Measurements from ENCODE around the gene PDXK. TPM values are rescaled to one million over a fixed set of nuclear protein-coding genes. Genes with fewer than 3 reads are reported as not detected.

Gene PDXK
- polyA plus RNA-seq, 3 donors, result 128 to 214 (median 210) TPM

GRCh38 chr21:43749651-43750262, 30.8 kb downstream of the PDXK start:
- Histone ChIP-seq H3K79me2 (ENCODE audit: insufficient read depth, low read length) (peaks cover 6% of the 10 kb centered on the region), H3K4me3 (replicated peaks in 1 of 3; ENCODE audit: low read depth in 2 of 3, low read length in 3 of 3) (no peak overlapping the region), H3K27ac (ENCODE audit: low read depth in 1 of 2, low read length in 2 of 2) (no peak overlapping the region), H3K4me1 (ENCODE audit: control insufficient read depth in 1 of 2, insufficient read depth in 2 of 2, low read length in 2 of 2) (no peaks in the 10 kb centered on the region), H3K4me2 (replicated peaks; ENCODE audit: extremely low read depth, low read length, poor library complexity, severe bottlenecking) (no peak overlapping the region), H3K36me3 (replicated peaks in 1 of 2; ENCODE audit: control insufficient read depth in 1 of 2, insufficient read depth in 2 of 2, low read length in 2 of 2) (peaks cover 93 to 100% of the 10 kb centered on the region in 2 donors), H3K9me3 (replicated peaks in 1 of 2; ENCODE audit: control insufficient read depth in 1 of 2, insufficient read depth in 1 of 2, low read length in 2 of 2) (peaks cover 0 to 2% of the 10 kb centered on the region in 2 donors), H3K9ac (ENCODE audit: insufficient read depth, low read length, poor library complexity, severe bottlenecking) (no peak overlapping the region), H4K20me1 (ENCODE audit: insufficient read depth, low read length) (peaks cover 80% of the 10 kb centered on the region), H2AFZ (ENCODE audit: insufficient read depth, low read depth, low read length, poor library complexity, severe bottlenecking) (no peak overlapping the region), H3K27me3 (ENCODE audit: control insufficient read depth in 2 of 2, insufficient read depth in 2 of 2, low read length in 2 of 2) (no peaks in the 10 kb centered on the region)
- intact Hi-C loops (cut with micrococcal nuclease), result no loop called here
- Mint-ChIP-seq H3K9me3 (peaks cover 0 to 7% (median 0%) of the 10 kb centered on the region in 7 donors), H3K4me3 (no peak overlapping the region), H3K4me1 (no peaks in the 10 kb centered on the region), H3K36me3 (peaks cover 84 to 100% of the 10 kb centered on the region in 2 donors), H3K27me3 (ENCODE audit: low read depth in 3 of 3) (no peaks in the 10 kb centered on the region), H3K27ac (peak overlapping the region in 2 of 7 donors; percentile 46 to 71)
- DNase-seq, result no peak
- no peak for TF ChIP-seq CTCF (IDR thresholded peaks at IDR 0.05)
- 79% methylated on average over 14 of the region's 18 CpGs for WGBS (ENCODE audit: insufficient coverage)

GRCh38 chr21:43750339-43751033, 31.6 kb downstream of the PDXK start:
- H3K4me3 ChIP-seq (replicated peaks in 1 of 3; ENCODE audit: low read depth in 2 of 3, low read length in 3 of 3), result no peak overlapping the region
- intact Hi-C loops (cut with micrococcal nuclease), result no loop called here
- Mint-ChIP-seq H3K9me3 (peaks cover 0 to 7% (median 0%) of the 10 kb centered on the region in 7 donors), H3K36me3 (peaks cover 82 to 99% of the 10 kb centered on the region in 2 donors), H3K4me1 (no peaks in the 10 kb centered on the region), H3K27ac (peak overlapping the region in 3 of 7 donors; percentile 4 to 42 (median 37)), H3K27me3 (ENCODE audit: low read depth in 3 of 3) (no peaks in the 10 kb centered on the region), H3K4me3 (no peak overlapping the region)
- H3K4me1 ChIP-seq (ENCODE audit: control insufficient read depth in 1 of 2, insufficient read depth in 2 of 2, low read length in 2 of 2), result no peaks in the 10 kb centered on the region
- H3K27ac ChIP-seq (ENCODE audit: low read depth in 1 of 2, low read length in 2 of 2), result no peak overlapping the region
- peaks cover 0 to 3% of the 10 kb centered on the region in 2 donors for H3K9me3 ChIP-seq (replicated peaks in 1 of 2; ENCODE audit: control insufficient read depth in 1 of 2, insufficient read depth in 1 of 2, low read length in 2 of 2)
- DNase-seq, result no peak
- H3K27me3 ChIP-seq (ENCODE audit: control insufficient read depth in 2 of 2, insufficient read depth in 2 of 2, low read length in 2 of 2), result no peaks in the 10 kb centered on the region
- peaks cover 6% of the 10 kb centered on the region for H3K79me2 ChIP-seq (ENCODE audit: insufficient read depth, low read length)
- no peak overlapping the region for H3K4me2 ChIP-seq (replicated peaks; ENCODE audit: extremely low read depth, low read length, poor library complexity, severe bottlenecking)
- WGBS (ENCODE audit: insufficient coverage), result 92% methylated on average over 27 of the region's 28 CpGs
- TF ChIP-seq CTCF (IDR thresholded peaks at IDR 0.05), result no peak
- peaks cover 84% of the 10 kb centered on the region for H4K20me1 ChIP-seq (ENCODE audit: insufficient read depth, low read length)
- no peak overlapping the region for H2AFZ ChIP-seq (ENCODE audit: insufficient read depth, low read depth, low read length, poor library complexity, severe bottlenecking)
- H3K36me3 ChIP-seq (replicated peaks in 1 of 2; ENCODE audit: control insufficient read depth in 1 of 2, insufficient read depth in 2 of 2, low read length in 2 of 2), result peaks cover 97 to 100% of the 10 kb centered on the region in 2 donors
- H3K9ac ChIP-seq (ENCODE audit: insufficient read depth, low read length, poor library complexity, severe bottlenecking), result no peak overlapping the region

Measured in CD14-positive monocyte (primary cell).